HepG2 (cell line): ENCODE measurements around the gene AP5Z1. TPM values are rescaled to one million over a fixed set of nuclear protein-coding genes. Genes with fewer than 3 reads are reported as not detected.

Experiments used
- IRF2 ChIP-seq: IDR thresholded peaks from 2 replicates; pipeline ENCODE4 v1.6.1; 2018; ENCODE audit warnings: missing genetic modification reagents, missing compliant biosample characterization
- KDM2A ChIP-seq: sonication (generic); formaldehyde crosslinking; IDR thresholded peaks from 2 replicates; pipeline ENCODE4 v1.4.0; 2020; ENCODE audit warnings: low read depth, missing genetic modification reagents, borderline replicate concordance
- NONO ChIP-seq, 2 experiments: fragments of 450-650 bp in 1 of 2; sonication (generic) in 1 of 2; formaldehyde crosslinking in 1 of 2; IDR thresholded peaks in 1 of 2; conservative IDR thresholded peaks in 1 of 2; 2 replicates each; pipeline versions ENCODE4 v1.6.1 to v1.8.0; 2017 to 2022; ENCODE audit warnings: mild to moderate bottlenecking in 1 of 2, missing genetic modification reagents in 1 of 2, moderate library complexity in 1 of 2
- ZMAT3 ChIP-seq: sonication (generic); formaldehyde crosslinking; conservative IDR thresholded peaks from 2 replicates; pipeline ENCODE4 v1.7.0; 2021; ENCODE audit warnings: missing genetic modification reagents
- ZNF614 ChIP-seq: IDR thresholded peaks from 2 replicates; pipeline ENCODE4 v1.6.1; 2018; ENCODE audit warnings: missing biosample characterization, missing genetic modification reagents, inconsistent platforms, borderline replicate concordance
- polyA plus RNA-seq, 8 experiments: library from polyadenylated mRNA; depleted of rRNA in 3 of 8; stranded (reverse) in 7 of 8; unstranded in 1 of 8; fragments of >200 nt; fragmentation: Illumina TruSeq in 4 of 8; extraction: Trizol in 4 of 8; gene quantifications; 2 replicates each; pipeline versions ENCODE4 v1.2.1 to v1.2.3, GENCODE V29; 2011 to 2016; ENCODE audit warnings: low read depth in 4 of 8, missing spikeins in 1 of 8, mixed read lengths in 1 of 8; ENCODE audit not compliant: insufficient read depth in 1 of 8
- total RNA-seq, 5 experiments: library from RNA; depleted of rRNA; stranded (reverse); fragments of >200 nt; fragmentation: Illumina TruSeq; extraction: Trizol; gene quantifications; 2 replicates each; pipeline ENCODE4 v1.2.3, GENCODE V29; 2016; ENCODE audit warnings: low read depth in 1 of 5
- TF ChIP-seq, protein P1 (sequence below): sonication (generic); formaldehyde crosslinking; conservative IDR thresholded peaks from 2 replicates; pipeline ENCODE4 v1.4.0; 2020; ENCODE audit warnings: missing genetic modification reagents
- TF ChIP-seq, protein P2 (sequence below): IDR thresholded peaks from 2 replicates; pipeline ENCODE4 v1.4.0; 2020; ENCODE audit warnings: mild to moderate bottlenecking, missing genetic modification reagents
- TF ChIP-seq, protein P3 (sequence below): sonication (generic); formaldehyde crosslinking; IDR thresholded peaks from 2 replicates; pipeline ENCODE4 v1.4.0; 2020; ENCODE audit warnings: missing genetic modification reagents

AP5Z1 gene
- total and polyA plus RNA-seq, 2 of the 13 experiments (the other 11 are each of a cell fraction or from before 2014, with no cell fraction given) = 9.3 to 15.1 TPM

DNA sequence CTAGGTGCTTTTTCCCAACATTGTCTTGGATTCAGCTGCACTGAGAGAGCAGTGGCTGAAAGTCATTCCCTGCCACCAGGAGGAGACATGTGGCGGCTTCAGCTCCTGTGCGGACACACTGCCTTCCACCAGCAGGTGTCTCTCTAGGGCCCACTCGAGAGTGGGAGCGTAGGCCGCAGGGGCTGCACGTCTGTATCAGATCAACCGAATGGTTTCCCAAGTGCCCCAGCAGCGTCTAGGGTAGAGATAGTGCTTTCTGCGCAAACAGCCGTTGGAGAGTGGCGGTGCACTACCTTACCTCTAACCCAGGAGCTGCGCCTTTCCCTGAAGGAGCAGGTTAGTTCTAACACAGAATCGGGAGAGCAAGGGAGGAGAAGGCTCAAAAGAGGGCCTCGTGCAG is 54.8 kb downstream of the AP5Z1 start (continued):
- TF ChIP-seq, protein P1, sequence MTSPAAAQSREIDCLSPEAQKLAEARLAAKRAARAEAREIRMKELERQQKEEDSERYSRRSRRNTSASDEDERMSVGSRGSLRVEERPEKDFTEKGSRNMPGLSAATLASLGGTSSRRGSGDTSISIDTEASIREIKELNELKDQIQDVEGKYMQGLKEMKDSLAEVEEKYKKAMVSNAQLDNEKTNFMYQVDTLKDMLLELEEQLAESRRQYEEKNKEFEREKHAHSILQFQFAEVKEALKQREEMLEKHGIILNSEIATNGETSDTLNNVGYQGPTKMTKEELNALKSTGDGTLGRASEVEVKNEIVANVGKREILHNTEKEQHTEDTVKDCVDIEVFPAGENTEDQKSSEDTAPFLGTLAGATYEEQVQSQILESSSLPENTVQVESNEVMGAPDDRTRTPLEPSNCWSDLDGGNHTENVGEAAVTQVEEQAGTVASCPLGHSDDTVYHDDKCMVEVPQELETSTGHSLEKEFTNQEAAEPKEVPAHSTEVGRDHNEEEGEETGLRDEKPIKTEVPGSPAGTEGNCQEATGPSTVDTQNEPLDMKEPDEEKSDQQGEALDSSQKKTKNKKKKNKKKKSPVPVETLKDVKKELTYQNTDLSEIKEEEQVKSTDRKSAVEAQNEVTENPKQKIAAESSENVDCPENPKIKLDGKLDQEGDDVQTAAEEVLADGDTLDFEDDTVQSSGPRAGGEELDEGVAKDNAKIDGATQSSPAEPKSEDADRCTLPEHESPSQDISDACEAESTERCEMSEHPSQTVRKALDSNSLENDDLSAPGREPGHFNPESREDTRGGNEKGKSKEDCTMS (CRISPR knock-in tag) = peak; percentile 69; the same call in 1 of the 2 replicates
- TF ChIP-seq, protein P2, sequence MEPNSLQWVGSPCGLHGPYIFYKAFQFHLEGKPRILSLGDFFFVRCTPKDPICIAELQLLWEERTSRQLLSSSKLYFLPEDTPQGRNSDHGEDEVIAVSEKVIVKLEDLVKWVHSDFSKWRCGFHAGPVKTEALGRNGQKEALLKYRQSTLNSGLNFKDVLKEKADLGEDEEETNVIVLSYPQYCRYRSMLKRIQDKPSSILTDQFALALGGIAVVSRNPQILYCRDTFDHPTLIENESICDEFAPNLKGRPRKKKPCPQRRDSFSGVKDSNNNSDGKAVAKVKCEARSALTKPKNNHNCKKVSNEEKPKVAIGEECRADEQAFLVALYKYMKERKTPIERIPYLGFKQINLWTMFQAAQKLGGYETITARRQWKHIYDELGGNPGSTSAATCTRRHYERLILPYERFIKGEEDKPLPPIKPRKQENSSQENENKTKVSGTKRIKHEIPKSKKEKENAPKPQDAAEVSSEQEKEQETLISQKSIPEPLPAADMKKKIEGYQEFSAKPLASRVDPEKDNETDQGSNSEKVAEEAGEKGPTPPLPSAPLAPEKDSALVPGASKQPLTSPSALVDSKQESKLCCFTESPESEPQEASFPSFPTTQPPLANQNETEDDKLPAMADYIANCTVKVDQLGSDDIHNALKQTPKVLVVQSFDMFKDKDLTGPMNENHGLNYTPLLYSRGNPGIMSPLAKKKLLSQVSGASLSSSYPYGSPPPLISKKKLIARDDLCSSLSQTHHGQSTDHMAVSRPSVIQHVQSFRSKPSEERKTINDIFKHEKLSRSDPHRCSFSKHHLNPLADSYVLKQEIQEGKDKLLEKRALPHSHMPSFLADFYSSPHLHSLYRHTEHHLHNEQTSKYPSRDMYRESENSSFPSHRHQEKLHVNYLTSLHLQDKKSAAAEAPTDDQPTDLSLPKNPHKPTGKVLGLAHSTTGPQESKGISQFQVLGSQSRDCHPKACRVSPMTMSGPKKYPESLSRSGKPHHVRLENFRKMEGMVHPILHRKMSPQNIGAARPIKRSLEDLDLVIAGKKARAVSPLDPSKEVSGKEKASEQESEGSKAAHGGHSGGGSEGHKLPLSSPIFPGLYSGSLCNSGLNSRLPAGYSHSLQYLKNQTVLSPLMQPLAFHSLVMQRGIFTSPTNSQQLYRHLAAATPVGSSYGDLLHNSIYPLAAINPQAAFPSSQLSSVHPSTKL (CRISPR knock-in tag) = peak; percentile 26; the same call in 1 of the 2 replicates
- TF ChIP-seq ZMAT3 (0 out of 2 replicates have a peak, but pooled peaks have one; percentile 40), ZNF614 (CRISPR knock-in tag) (peak; percentile 79; the same call in 1 of the 2 replicates), IRF2 (CRISPR knock-in tag) (peak; percentile 69), NONO (IDR thresholded peaks at IDR 0.05) (no peak), NONO (CRISPR knock-in tag; conservative IDR thresholded peaks at IDR 0.05) (peak; percentile 74), KDM2A (peak; percentile 93)
- TF ChIP-seq, protein P3, sequence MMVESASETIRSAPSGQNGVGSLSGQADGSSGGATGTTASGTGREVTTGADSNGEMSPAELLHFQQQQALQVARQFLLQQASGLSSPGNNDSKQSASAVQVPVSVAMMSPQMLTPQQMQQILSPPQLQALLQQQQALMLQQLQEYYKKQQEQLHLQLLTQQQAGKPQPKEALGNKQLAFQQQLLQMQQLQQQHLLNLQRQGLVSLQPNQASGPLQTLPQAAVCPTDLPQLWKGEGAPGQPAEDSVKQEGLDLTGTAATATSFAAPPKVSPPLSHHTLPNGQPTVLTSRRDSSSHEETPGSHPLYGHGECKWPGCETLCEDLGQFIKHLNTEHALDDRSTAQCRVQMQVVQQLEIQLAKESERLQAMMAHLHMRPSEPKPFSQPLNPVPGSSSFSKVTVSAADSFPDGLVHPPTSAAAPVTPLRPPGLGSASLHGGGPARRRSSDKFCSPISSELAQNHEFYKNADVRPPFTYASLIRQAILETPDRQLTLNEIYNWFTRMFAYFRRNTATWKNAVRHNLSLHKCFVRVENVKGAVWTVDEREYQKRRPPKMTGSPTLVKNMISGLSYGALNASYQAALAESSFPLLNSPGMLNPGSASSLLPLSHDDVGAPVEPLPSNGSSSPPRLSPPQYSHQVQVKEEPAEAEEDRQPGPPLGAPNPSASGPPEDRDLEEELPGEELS (CRISPR knock-in tag) = no peak
